HG03442 (cell line): ENCODE data around the gene COX20.

Source experiments
- ATAC-seq: cut with Tn5 transposase; IDR thresholded peaks from one replicate; pipeline ENCODE4 v1.9.1; 2021; ENCODE audit warnings: mild to moderate bottlenecking, moderate library complexity; ENCODE audit not compliant: unreplicated experiment

The COX20 gene

GRCh38 chr1:244850896-244851295, 15.4 kb downstream of the COX20 start:
- ATAC-seq: no peak

- no peak for ATAC-seq
Measured at GRCh38 chr1:244851546-244852231, 16.2 kb downstream of the COX20 start.

- ATAC-seq: no peak
Measured at GRCh38 chr1:244852694-244853093, 17.2 kb downstream of the COX20 start.

GRCh38 chr1:244854166-244854565, 18.7 kb downstream of the COX20 start:
- ATAC-seq: no peak

- ATAC-seq: no peak
Measured at GRCh38 chr1:244854865-244855578, 19.6 kb downstream of the COX20 start.

GRCh38 chr1:244857761-244858160, 22.3 kb downstream of the COX20 start:
- ATAC-seq: no peak

- ATAC-seq: no peak
Measured at GRCh38 chr1:244858357-244858756, 22.9 kb downstream of the COX20 start.

GRCh38 chr1:244860078-244860477, 24.6 kb downstream of the COX20 start:
- no peak for ATAC-seq

GRCh38 chr1:244860914-244861610, 25.6 kb downstream of the COX20 start:
- ATAC-seq: no peak

- ATAC-seq: no peak
Measured at GRCh38 chr1:244861683-244862082, 26.2 kb downstream of the COX20 start.

- no peak for ATAC-seq
Measured at GRCh38 chr1:244862354-244862698, 26.9 kb downstream of the COX20 start.

GRCh38 chr1:244862699-244863490, 27.4 kb downstream of the COX20 start:
- peak; percentile 55 for ATAC-seq

- ATAC-seq: peak; percentile 2
Measured at GRCh38 chr1:244863491-244864252, 28.2 kb downstream of the COX20 start.

GRCh38 chr1:244864253-244865027, 29.0 kb downstream of the COX20 start, which contains the start of gene HNRNPU:
HNRNPU (minus strand) TSS chr1:244864543; CDS start chr1:244864307, 236 bp downstream.
- ATAC-seq: peak; percentile 65

- no peak for ATAC-seq
Measured at GRCh38 chr1:244865028-244865371, 29.5 kb downstream of the COX20 start.

- ATAC-seq: no peak
Measured at GRCh38 chr1:244865820-244866219, 30.4 kb downstream of the COX20 start.

GRCh38 chr1:244866355-244866754, 30.9 kb downstream of the COX20 start:
- ATAC-seq: no peak

GRCh38 chr1:244868484-244869363, 33.3 kb downstream of the COX20 start:
- ATAC-seq: no peak

GRCh38 chr1:244869364-244869827, 33.9 kb downstream of the COX20 start:
- no peak for ATAC-seq
